Erythroblast (primary cell): ENCODE results near the gene PHACTR4.

ENCODE experiments used
- GATA1 ChIP-seq: IDR thresholded peaks from 2 replicates; pipeline ENCODE4 v1.6.1; 2011; ENCODE audit warnings: low read depth, mild to moderate bottlenecking, control low read depth, low read length, moderate library complexity
- POLR2A ChIP-seq: IDR thresholded peaks from 2 replicates; pipeline ENCODE4 v1.6.1; 2011; ENCODE audit warnings: mild to moderate bottlenecking, low read length

DNA sequence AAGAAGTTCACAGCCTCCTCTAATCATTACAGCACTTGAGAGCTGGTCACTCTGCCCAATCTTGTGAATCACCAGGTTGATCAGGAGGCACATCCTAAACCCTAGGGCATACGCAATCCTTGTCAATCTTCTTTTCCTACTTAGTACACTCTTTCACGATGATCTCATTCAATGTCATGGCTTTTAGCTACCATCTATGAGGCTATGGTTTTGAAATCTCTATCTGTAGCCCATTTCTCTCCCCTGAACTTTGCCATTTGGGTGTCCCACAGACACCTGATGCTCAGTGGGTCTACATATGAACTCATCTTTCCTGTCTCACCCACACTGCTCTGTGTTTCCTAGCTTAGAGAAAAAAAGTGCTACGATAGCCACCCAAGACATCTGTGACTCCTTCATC, 42.6 kb upstream of the PHACTR4 start:
- TF ChIP-seq POLR2A (no peak), GATA1 (no peak)
